ENCODE results near the gene IP6K2.

Gene IP6K2

DNA sequence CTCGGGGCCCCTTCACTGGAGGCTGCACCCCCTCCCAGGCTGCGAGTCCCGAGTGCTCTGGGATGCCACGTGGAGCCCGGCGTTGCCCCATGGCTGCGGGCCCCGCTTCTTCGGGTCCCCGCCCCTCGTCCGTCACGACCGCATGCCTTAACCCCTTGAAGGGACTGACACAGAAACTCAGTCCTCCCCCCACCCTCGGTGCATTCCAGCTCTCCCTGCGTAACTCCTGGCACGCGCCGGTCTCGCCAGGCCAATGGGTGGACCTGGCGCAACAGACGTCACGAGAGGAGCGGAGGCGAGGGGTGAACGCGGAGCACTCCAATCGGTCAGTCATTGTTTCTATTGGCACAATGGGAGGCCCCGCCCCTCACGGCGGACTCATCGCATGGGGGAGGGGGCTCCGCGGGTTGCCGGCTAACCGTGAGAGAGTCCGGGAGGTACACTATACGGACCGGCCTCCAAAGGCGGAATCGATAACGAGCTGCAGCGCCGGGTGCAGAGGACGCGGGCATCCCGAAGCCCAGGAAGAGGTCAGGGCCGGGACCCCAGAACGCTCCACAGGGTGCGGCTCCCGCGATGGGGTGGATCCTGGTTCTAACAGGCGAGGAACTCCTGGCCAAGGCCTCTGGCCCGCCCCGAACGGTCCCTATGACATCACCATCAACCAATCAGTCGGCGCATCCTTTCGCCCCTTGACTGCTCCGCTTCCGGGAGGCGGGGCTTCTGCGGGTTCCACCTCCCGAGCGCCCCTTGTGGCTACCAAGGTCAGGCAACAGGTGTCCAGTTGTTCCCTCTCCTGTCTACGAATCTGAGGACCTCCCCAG is 53.3 kb downstream of the IP6K2 start:
- DNase-seq (ENCODE audit: low spot score) = peak; percentile 96

GRCh38 chr3:48662753-48663488 is 54.1 kb downstream of the IP6K2 start, which contains the start of gene CELSR3:
CELSR3 (minus strand) TSS chr3:48662886; CDS start chr3:48662634, 252 bp downstream.
- DNase-seq (ENCODE audit: low spot score) = peak; percentile 88

DNA sequence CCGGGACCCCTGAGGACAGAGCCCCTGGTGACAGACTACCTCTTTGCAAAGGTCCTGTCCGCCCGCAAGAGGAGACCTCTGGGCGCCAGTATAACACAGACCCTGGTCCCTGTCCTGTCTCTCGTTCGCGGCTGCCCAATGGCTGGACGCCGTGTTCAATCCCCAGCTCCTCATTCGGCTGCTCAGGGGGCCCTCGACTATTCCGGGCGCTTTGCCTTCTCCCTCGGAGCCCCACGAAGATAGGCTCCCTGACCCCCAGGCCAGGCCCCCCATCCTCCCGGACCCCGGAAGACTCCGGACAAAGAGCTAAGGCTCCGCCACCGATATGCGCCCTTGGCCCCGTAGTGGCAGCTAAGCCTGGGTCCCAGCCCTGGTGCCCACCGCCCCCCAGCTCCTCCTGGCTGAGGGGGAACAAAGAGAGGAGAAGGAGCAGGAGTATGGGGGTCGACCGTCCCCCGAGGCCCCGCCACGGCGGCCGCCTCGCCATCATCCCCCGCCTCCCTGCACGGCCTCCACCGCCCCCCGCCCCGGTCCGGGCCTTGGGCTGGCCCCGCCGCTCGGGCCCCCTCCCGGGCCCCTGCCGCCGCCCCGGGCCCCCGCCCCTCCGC is 54.8 kb downstream of the IP6K2 start:
- no peak for DNase-seq (ENCODE audit: low spot score)

- peak; percentile 53 for DNase-seq (ENCODE audit: low spot score)
Observed at GRCh38 chr3:48661501-48662144, 55.4 kb downstream of the IP6K2 start.

- DNase-seq (ENCODE audit: low spot score) = no peak
Observed at GRCh38 chr3:48660800-48661400, 56.1 kb downstream of the IP6K2 start.

GRCh38 chr3:48656841-48657281 is 60.2 kb downstream of the IP6K2 start:
- DNase-seq (ENCODE audit: low spot score) = no peak

DNA sequence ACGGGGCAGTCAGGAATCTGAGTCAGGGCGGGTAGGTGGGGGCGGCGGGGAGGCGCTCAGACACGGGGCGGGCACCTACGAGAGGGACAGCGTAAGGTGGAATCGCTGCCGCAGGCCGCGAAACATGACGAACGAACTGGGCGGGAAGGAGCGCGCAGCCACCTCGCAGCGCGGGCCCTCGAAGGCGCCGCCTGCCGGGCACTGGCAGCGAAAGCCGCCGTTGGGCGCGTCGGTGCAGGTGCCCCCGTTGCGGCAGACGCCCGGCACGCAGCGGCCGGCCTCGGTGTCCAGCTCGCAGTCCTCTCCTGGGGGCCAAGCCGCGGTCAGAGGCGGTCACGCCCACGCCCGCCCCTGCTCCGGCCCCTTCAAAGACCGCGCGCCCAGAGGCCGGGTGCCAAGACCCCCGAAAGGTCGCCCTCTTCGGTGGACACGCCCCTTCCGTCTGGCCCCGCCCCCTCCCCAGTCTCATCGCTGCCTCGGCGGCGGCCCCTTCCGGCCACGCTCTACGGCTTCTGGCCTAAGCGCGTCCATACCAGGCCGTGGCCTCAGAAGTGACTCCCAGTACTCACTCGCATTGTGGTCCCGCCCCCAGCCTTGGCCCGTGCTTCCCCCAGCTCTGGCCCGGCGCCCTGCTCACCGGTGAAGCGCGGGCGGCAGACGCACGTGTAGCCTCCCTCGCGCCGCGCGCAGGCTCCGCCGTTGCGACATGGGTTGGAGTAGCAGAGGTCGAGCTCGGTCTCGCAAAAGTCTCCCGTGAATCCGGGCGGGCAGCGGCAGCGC is 60.8 kb downstream of the IP6K2 start:
- no peak for DNase-seq (ENCODE audit: low spot score)

- DNase-seq (ENCODE audit: low spot score) = no peak
Observed at GRCh38 chr3:48655606-48656005, 61.4 kb downstream of the IP6K2 start.

GRCh38 chr3:48655063-48655462 is 62.0 kb downstream of the IP6K2 start:
- no peak for DNase-seq (ENCODE audit: low spot score)

DNA sequence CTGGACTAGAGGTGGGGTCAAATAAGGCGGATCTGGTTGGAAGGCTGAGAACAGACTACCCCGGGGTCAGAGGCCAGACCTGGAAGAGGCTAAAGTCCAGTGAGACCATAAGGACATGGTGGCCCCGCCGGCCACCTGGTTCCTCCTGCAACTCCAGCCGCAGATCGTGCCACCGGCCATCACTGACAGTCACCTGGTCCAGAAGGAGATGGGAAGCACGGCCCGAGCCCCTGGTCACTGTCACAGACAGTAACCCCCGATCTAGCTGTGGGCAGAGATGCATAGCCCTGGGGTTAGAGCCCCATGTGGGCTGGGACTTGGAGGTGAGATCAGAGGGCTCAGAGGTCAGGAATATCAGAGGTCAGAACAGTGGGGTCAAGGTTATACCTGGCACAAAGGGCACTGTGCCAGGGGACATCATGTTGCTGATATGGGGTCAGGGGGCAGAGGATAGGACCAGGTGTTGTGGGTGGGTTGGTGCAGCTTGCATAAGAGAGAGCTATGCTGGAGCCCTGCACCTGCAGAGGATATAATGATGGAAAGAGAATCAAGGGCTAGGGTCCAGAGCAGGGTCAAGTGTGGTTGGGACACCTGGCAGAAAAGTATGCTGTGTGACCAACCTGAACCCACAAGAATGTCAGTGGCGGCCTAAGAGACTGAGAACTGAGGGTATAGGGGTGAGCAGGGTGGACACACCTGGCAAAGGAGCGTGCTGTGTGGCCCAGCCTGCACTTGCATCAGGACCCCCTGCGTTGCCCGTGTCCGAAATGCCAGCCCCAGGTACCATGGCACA is 63.9 kb downstream of the IP6K2 start:
- DNase-seq (ENCODE audit: low spot score) = no peak

DNA sequence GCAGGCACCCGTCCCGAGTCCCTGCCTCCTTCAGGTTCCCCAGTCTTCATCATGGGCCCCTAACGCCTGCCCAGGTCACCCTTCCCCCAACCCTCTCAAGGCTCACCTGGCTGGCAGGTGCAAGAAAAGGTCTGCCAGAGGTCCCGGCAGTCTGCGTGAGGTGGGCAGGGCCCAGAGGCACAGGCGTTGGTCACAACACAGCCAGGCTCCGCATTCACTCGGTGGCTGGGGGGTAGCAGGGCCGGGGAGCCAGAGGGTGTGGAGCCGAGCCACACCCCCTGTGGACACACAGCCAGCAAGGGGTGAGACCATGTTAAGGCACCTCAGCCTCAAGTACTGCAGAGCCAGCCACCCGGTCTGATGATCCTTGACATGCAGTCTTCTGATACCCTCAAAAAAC is 65.2 kb downstream of the IP6K2 start:
- no peak for DNase-seq (ENCODE audit: low spot score)

DNA sequence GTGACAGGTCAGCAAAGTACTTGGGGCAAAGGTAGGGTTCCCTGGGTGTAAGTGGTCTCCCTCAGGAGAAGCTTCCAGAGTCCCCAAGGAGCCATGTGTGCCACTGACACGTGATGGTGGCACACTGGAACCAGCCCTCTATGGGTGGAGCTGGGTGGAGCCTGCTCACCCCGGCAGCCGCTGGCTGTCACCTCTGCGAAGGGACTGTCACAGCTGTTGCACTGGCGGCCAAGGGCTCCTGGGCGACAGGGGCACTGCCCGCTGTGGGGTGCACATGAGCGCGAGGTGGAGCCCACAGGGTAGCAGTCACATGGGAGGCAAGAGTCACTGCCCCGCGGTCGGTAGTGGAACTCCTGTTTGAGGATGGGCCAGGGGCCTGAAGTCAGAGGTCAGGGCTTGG is 66.3 kb downstream of the IP6K2 start:
- DNase-seq (ENCODE audit: low spot score) = no peak

- DNase-seq (ENCODE audit: low spot score) = no peak
Observed at GRCh38 chr3:48648188-48648850, 68.7 kb downstream of the IP6K2 start.

DNA sequence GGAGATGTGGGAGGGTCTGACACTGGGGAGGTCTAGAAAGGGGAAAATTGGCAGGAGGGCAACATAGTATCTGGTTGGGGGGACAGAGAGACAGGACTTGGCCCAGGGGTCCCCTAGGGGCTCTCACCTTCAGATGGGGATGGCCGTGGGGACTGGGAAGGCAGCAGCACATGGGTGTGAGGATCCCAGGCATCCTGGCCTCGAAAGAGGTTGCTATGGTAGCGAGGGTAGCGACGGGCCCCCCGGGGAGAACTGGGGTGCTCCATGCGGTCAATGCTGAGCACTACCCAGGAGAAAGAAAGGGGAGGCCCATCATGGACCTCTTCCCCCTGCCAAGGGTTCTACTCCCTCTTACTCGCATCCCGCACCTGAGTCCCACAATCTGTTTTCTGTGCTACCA is 69.3 kb downstream of the IP6K2 start:
- DNase-seq (ENCODE audit: low spot score) = no peak

- DNase-seq (ENCODE audit: low spot score) = no peak
Observed at GRCh38 chr3:48644898-48645760, 71.9 kb downstream of the IP6K2 start.

GRCh38 chr3:48642605-48643004 is 74.4 kb downstream of the IP6K2 start:
- DNase-seq (ENCODE audit: low spot score) = no peak

GRCh38 chr3:48641396-48641795 is 75.6 kb downstream of the IP6K2 start:
- DNase-seq (ENCODE audit: low spot score) = no peak

DNA sequence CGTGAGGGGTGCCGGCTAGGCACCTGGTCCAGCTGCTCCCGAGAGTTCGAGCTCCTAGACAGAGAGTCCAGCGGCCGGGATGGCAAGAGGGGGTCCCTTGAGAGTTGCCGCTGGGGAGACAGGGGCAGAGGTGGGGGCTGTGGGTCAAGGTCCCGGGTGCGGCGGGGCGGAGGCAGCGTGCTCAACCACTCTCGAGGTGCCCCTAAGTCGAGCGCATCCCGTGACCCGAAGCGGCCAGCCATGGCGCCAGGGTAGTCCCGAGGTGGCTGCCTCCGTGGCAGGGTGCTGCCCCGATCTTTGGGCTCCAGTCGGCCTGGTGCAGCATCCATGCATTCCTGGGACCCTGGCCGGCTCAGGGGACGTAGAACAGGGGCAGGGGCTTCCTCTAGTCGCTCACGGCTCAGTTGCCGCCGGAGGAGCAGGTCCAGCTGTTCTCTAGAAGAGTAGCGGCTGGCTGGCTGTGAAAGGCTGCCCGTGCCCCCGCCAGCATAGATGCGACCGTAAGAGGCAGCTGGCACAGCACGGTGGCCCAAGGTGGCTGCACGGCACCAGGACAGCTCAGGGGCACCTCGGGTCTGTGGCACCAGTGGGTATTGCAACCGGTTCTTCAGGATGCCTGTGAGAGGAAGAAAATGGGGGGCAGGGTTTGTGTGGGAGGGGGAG is 76.9 kb downstream of the IP6K2 start:
- no peak for DNase-seq (ENCODE audit: low spot score)
